Effector memory CD8-positive, alpha-beta T cell (primary cell): ENCODE measurements around the gene AFF3.

Experiments
- ATAC-seq: fragments of 150-1000 bp; cut with Tn5 transposase; replicated peaks from 2 replicates; pipeline ENCODE4 v1.10.0; 2021; ENCODE audit warnings: mild to moderate bottlenecking, moderate library complexity
- DNase-seq, 3 experiments: peaks; one replicate each; pipeline ENCODE4 v3.0.0; 2021
- H3K27ac Mint-ChIP-seq, 2 donors: one replicate each; pipeline ENCODE4 v1.8.0; 2022; ENCODE audit warnings: mild to moderate bottlenecking in 2 of 2, mixed read lengths in 2 of 2, moderate library complexity in 2 of 2
- H3K27me3 Mint-ChIP-seq, 2 donors: one replicate each; pipeline ENCODE4 v1.8.0; 2022; ENCODE audit warnings: mixed read lengths in 2 of 2
- H3K36me3 Mint-ChIP-seq: one replicate; pipeline ENCODE4 v1.8.0; 2022; ENCODE audit warnings: mild to moderate bottlenecking, moderate library complexity, mixed read lengths; ENCODE audit not compliant: insufficient read depth
- H3K4me1 Mint-ChIP-seq, 2 donors: one replicate each; pipeline ENCODE4 v1.8.0; 2022; ENCODE audit warnings: low read depth in 2 of 2, mixed read lengths in 2 of 2
- H3K4me3 Mint-ChIP-seq, 2 donors: one replicate each; pipeline ENCODE4 v1.8.0; 2022; ENCODE audit warnings: mild to moderate bottlenecking in 2 of 2, mixed read lengths in 2 of 2, moderate library complexity in 2 of 2
- H3K9me3 Mint-ChIP-seq, 2 donors: one replicate each; pipeline ENCODE4 v1.8.0; 2022; ENCODE audit warnings: mixed read lengths in 2 of 2

AFF3 gene

DNA sequence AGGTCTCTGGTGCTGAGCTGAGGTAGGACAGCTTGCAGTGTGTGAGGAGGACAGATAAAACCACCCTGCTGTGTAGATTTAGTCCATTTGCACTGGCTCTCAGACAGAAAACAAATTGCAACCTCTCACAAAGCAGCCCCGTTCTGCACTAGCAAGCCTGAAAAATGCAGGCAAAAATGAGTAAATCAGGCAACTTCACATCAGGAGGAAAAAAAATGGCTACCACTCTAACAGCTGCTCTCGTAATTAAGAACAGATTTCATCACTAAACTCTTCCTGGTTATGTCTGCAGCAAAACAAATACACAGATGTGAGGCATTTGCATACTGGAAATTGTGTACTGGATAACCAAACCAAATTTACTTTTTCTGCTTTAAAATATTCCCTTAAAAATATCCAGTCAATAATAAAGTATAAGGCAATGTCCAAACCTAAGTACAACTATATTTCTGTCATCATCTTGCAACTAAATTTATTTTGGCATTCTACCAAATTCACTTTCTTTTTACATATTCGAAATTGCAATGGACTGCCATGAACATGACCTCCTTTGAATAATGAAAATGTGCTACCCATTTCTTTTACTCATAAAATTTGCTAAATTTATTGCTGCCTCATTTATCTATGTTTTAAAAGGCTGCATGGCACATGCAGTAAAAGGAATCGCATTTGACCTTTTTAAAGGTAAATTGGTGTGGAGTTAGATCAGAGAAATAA, 157.4 kb downstream of the AFF3 start:
- H3K27ac Mint-ChIP-seq, result no peak overlapping the region
- no peaks in the 10 kb centered on the region for H3K9me3 Mint-ChIP-seq
- H3K27me3 Mint-ChIP-seq, result no peaks in the 10 kb centered on the region
- ATAC-seq (no peak), DNase-seq (no peak)
- H3K4me1 Mint-ChIP-seq, result no peaks in the 10 kb centered on the region
- peaks cover 3% of the 10 kb centered on the region for H3K36me3 Mint-ChIP-seq
- H3K4me3 Mint-ChIP-seq, result no peak overlapping the region

- no peaks in the 10 kb centered on the region for H3K4me1 Mint-ChIP-seq
Measured at GRCh38 chr2:99982744-99983143, 159.6 kb downstream of the AFF3 start.

DNA sequence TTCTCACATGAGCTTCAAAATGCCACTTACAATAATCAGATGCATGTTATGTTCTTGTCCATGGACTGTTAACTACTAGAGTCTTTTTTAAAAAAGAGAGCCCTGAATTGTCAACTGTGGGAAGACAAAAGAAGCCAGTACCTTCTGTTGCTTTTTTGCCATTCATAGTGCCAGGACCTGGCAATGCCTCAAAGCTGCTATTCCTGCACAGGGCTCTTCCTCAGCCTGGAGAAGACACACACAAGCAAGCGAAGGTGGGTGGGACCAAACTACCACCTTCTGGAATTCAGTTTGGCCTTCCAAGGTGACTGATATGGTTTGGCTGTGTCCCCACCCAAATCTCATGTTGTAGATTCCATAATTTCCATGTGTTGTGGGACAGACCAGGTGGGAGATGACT, 160.6 kb downstream of the AFF3 start:
- Mint-ChIP-seq H3K4me1 (no peaks in the 10 kb centered on the region), H3K27me3 (no peaks in the 10 kb centered on the region), H3K9me3 (no peaks in the 10 kb centered on the region), H3K36me3 (peaks cover 3% of the 10 kb centered on the region), H3K4me3 (no peak overlapping the region), H3K27ac (no peak overlapping the region)
- no peak for ATAC-seq
- no peak for DNase-seq

More at GRCh38 chr2:99982744-99983143, 159.6 kb downstream of the AFF3 start:
- Mint-ChIP-seq H3K27me3 (no peaks in the 10 kb centered on the region), H3K9me3 (no peaks in the 10 kb centered on the region), H3K4me3 (no peak overlapping the region), H3K27ac (no peak overlapping the region), H3K36me3 (peaks cover 3% of the 10 kb centered on the region)
- ATAC-seq (no peak), DNase-seq (no peak)

- no peak for ATAC-seq
- no peak for DNase-seq
- Mint-ChIP-seq H3K4me3 (no peak overlapping the region), H3K4me1 (no peaks in the 10 kb centered on the region), H3K9me3 (no peaks in the 10 kb centered on the region), H3K27ac (no peak overlapping the region), H3K27me3 (no peaks in the 10 kb centered on the region), H3K36me3 (no peaks in the 10 kb centered on the region)
Measured at GRCh38 chr2:99980176-99980575, 162.2 kb downstream of the AFF3 start.

GRCh38 chr2:99977966-99978365, 164.4 kb downstream of the AFF3 start:
- no peaks in the 10 kb centered on the region for H3K4me1 Mint-ChIP-seq
- no peaks in the 10 kb centered on the region for H3K27me3 Mint-ChIP-seq
- ATAC-seq (no peak), DNase-seq (no peak)
- H3K9me3 Mint-ChIP-seq, result no peaks in the 10 kb centered on the region
- no peaks in the 10 kb centered on the region for H3K36me3 Mint-ChIP-seq
- H3K27ac Mint-ChIP-seq, result no peak overlapping the region
- no peak overlapping the region for H3K4me3 Mint-ChIP-seq

DNA sequence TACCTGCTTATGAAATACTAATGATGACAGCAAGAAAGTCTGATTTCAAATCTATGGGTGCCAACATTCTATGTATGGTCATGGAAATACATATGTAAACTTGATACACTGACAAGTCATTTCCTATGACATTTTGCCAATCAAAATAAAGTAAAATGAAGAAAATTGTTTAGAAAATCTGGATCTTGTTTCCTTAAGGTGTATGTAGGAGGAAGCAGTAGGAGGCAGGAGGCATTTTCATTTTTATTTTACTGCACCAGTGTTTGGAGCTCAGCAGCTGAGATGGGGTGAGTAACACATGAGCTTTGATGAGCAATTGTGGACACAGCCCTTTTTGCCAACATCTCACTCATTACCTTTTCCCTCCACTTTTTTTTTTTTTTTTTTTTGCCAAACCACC, 167.0 kb downstream of the AFF3 start:
- no peaks in the 10 kb centered on the region for H3K9me3 Mint-ChIP-seq
- no peaks in the 10 kb centered on the region for H3K36me3 Mint-ChIP-seq
- DNase-seq, result no peak
- no peak overlapping the region for H3K4me3 Mint-ChIP-seq
- peaks cover 6 to 12% of the 10 kb centered on the region in 2 donors for H3K27me3 Mint-ChIP-seq
- no peaks in the 10 kb centered on the region for H3K4me1 Mint-ChIP-seq
- H3K27ac Mint-ChIP-seq, result no peak overlapping the region
- ATAC-seq, result no peak

GRCh38 chr2:99974682-99975375, 167.6 kb downstream of the AFF3 start:
- no peak overlapping the region for H3K4me3 Mint-ChIP-seq
- ATAC-seq (no peak), DNase-seq (no peak)
- no peaks in the 10 kb centered on the region for H3K4me1 Mint-ChIP-seq
- no peaks in the 10 kb centered on the region for H3K36me3 Mint-ChIP-seq
- no peaks in the 10 kb centered on the region for H3K9me3 Mint-ChIP-seq
- H3K27ac Mint-ChIP-seq, result no peak overlapping the region
- H3K27me3 Mint-ChIP-seq, result peaks cover 6 to 12% of the 10 kb centered on the region in 2 donors

DNA sequence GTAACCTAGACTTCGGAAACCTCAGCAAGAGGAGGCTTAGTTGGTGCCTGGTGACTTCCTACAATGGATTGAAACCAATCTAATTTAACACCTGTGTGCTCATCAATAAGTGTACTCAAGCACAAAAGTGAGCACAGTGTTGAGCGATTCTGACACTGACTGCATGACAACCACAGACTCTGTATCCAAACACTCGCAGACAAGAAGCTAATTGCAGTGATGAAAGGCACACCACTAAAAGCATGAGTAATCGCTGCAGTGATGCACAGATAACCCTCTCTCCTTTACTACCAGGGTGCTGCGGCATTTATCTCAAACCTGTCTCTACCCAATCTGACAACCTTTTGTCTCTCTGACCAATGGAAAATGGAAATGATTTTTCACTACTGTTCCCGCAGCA, 168.1 kb downstream of the AFF3 start:
- Mint-ChIP-seq H3K27ac (no peak overlapping the region), H3K9me3 (no peaks in the 10 kb centered on the region), H3K4me1 (no peaks in the 10 kb centered on the region), H3K4me3 (no peak overlapping the region), H3K27me3 (peaks cover 6 to 12% of the 10 kb centered on the region in 2 donors), H3K36me3 (no peaks in the 10 kb centered on the region)
- no peak for DNase-seq
- no peak for ATAC-seq

GRCh38 chr2:99971326-99971900, 171.0 kb downstream of the AFF3 start:
- H3K27me3 Mint-ChIP-seq, result peaks cover 6 to 12% of the 10 kb centered on the region in 2 donors
- no peaks in the 10 kb centered on the region for H3K9me3 Mint-ChIP-seq
- no peak overlapping the region for H3K27ac Mint-ChIP-seq
- H3K4me3 Mint-ChIP-seq, result no peak overlapping the region
- H3K36me3 Mint-ChIP-seq, result no peaks in the 10 kb centered on the region
- no peak for ATAC-seq
- no peak for DNase-seq
- H3K4me1 Mint-ChIP-seq, result no peaks in the 10 kb centered on the region

DNA sequence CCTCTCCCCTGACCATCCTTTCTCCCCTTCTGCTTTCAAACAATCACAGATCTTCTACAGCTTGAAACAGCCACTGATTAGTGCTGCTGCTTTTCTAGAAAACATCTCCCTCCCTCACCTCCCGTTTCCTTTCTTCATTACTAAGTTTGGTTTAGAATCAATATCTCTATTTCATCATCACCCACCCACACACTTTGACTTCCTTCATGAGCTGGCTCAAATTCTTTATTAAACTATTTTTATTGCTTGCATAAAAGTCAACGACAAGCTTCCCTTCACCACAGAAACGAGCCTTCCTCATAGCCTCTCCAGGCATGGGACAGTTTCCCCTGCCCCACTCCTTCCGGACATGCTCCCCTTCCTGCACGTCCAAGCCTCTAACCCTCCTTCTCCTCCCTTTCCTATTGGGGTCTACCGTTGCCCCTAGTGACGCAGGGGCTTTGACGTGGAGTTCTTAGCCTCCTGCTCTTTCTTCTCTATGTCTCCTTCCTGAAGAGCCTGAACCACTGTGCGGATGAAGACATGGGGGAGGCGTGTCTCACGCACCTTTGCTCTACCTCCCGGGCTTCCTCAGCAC, 172.0 kb downstream of the AFF3 start:
- Mint-ChIP-seq H3K4me3 (no peak overlapping the region), H3K9me3 (no peaks in the 10 kb centered on the region), H3K36me3 (no peaks in the 10 kb centered on the region), H3K4me1 (no peaks in the 10 kb centered on the region), H3K27ac (no peak overlapping the region), H3K27me3 (peaks cover 6 to 12% of the 10 kb centered on the region in 2 donors)
- DNase-seq (no peak), ATAC-seq (no peak)

GRCh38 chr2:99961196-99961913, 181.0 kb downstream of the AFF3 start:
- no peaks in the 10 kb centered on the region for H3K9me3 Mint-ChIP-seq
- no peak overlapping the region for H3K4me3 Mint-ChIP-seq
- H3K36me3 Mint-ChIP-seq, result no peaks in the 10 kb centered on the region
- H3K4me1 Mint-ChIP-seq, result no peaks in the 10 kb centered on the region
- H3K27ac Mint-ChIP-seq, result no peak overlapping the region
- no peak for DNase-seq
- no peak for ATAC-seq
- no peaks in the 10 kb centered on the region for H3K27me3 Mint-ChIP-seq

GRCh38 chr2:99960790-99961189, 181.6 kb downstream of the AFF3 start:
- no peaks in the 10 kb centered on the region for H3K36me3 Mint-ChIP-seq
- no peaks in the 10 kb centered on the region for H3K9me3 Mint-ChIP-seq
- H3K4me1 Mint-ChIP-seq, result no peaks in the 10 kb centered on the region
- H3K27ac Mint-ChIP-seq, result no peak overlapping the region
- H3K4me3 Mint-ChIP-seq, result no peak overlapping the region
- DNase-seq (no peak), ATAC-seq (no peak)
- no peaks in the 10 kb centered on the region for H3K27me3 Mint-ChIP-seq

GRCh38 chr2:99960291-99960690, 182.1 kb downstream of the AFF3 start:
- Mint-ChIP-seq H3K36me3 (no peaks in the 10 kb centered on the region), H3K4me3 (no peak overlapping the region), H3K9me3 (no peaks in the 10 kb centered on the region), H3K4me1 (no peaks in the 10 kb centered on the region), H3K27ac (no peak overlapping the region), H3K27me3 (no peaks in the 10 kb centered on the region)
- DNase-seq (no peak), ATAC-seq (no peak)
